ENCODE measurements around the gene KIF21A.

- TF ChIP-seq, protein P1, sequence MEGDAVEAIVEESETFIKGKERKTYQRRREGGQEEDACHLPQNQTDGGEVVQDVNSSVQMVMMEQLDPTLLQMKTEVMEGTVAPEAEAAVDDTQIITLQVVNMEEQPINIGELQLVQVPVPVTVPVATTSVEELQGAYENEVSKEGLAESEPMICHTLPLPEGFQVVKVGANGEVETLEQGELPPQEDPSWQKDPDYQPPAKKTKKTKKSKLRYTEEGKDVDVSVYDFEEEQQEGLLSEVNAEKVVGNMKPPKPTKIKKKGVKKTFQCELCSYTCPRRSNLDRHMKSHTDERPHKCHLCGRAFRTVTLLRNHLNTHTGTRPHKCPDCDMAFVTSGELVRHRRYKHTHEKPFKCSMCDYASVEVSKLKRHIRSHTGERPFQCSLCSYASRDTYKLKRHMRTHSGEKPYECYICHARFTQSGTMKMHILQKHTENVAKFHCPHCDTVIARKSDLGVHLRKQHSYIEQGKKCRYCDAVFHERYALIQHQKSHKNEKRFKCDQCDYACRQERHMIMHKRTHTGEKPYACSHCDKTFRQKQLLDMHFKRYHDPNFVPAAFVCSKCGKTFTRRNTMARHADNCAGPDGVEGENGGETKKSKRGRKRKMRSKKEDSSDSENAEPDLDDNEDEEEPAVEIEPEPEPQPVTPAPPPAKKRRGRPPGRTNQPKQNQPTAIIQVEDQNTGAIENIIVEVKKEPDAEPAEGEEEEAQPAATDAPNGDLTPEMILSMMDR (conservative IDR thresholded peaks at IDR 0.05 in 1 of 2, IDR thresholded peaks at IDR 0.05 in 1 of 2; ENCODE audit: low read depth in 1 of 2, low read length in 2 of 2), result no peak
- no peak for TF ChIP-seq EZH2 (IDR thresholded peaks at IDR 0.05; ENCODE audit: low read length, missing control alignments)
These were observed 723 bp downstream of the KIF21A start for GRCh38 chr12:39441963-39442830.
